ENCODE data around the gene ICAM3.

GRCh38 chr19:10368101-10368803 is 28.8 kb upstream of the ICAM3 start:
- no peak for TF ChIP-seq POLR2AphosphoS5 (IDR thresholded peaks at IDR 0.05)
- TF ChIP-seq, protein P1, sequence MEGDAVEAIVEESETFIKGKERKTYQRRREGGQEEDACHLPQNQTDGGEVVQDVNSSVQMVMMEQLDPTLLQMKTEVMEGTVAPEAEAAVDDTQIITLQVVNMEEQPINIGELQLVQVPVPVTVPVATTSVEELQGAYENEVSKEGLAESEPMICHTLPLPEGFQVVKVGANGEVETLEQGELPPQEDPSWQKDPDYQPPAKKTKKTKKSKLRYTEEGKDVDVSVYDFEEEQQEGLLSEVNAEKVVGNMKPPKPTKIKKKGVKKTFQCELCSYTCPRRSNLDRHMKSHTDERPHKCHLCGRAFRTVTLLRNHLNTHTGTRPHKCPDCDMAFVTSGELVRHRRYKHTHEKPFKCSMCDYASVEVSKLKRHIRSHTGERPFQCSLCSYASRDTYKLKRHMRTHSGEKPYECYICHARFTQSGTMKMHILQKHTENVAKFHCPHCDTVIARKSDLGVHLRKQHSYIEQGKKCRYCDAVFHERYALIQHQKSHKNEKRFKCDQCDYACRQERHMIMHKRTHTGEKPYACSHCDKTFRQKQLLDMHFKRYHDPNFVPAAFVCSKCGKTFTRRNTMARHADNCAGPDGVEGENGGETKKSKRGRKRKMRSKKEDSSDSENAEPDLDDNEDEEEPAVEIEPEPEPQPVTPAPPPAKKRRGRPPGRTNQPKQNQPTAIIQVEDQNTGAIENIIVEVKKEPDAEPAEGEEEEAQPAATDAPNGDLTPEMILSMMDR (IDR thresholded peaks at IDR 0.05): no peak

Measured in breast epithelium (tissue), 3 donors.